Prostate gland (tissue), 2 donors: ENCODE data around the gene SLC25A43.

Experiments
- CTCF ChIP-seq, 4 experiments: fragments of 200-600 bp in 2 of 4; fragments of 450-650 bp in 2 of 4; sonication (generic) in 2 of 4; IDR thresholded peaks; 1 replicate in 3 of 4; 2 replicates in 1 of 4; pipeline ENCODE4 v1.5.1; 2016 to 2019; ENCODE audit warnings: antibody characterized with exemption in 4 of 4, mild to moderate bottlenecking in 2 of 4, moderate library complexity in 2 of 4
- POLR2A ChIP-seq: fragments of 450-650 bp; IDR thresholded peaks from one replicate; pipeline ENCODE4 v1.6.1; 2016; ENCODE audit warnings: antibody characterized with exemption, mild to moderate bottlenecking

GRCh38 chrX:119417376-119417775 is 18.2 kb downstream of the SLC25A43 start:
- TF ChIP-seq CTCF (IDR thresholded peaks at IDR 0.05) (no peak), POLR2A (no peak)
